Measurements from ENCODE around the gene GPR132.

DNA sequence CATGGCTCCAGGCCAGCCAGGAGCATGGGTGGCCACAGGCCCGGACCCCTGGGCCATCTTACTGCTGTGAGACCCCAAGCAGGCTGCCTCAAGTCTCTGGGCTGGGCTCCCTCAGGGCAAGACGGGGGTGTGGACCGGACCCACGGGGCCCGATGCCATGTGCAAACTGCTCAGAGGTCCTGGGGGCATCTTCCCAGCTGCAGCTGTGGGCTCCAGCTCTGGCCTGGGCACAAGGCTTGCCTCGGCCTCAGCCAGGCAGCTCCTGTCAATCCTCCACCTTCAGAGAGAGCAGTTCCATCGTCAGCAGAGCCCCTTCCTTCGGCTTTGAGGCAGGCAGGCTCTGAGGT, 12.4 kb upstream of the GPR132 start:
- TF ChIP-seq, protein P1, sequence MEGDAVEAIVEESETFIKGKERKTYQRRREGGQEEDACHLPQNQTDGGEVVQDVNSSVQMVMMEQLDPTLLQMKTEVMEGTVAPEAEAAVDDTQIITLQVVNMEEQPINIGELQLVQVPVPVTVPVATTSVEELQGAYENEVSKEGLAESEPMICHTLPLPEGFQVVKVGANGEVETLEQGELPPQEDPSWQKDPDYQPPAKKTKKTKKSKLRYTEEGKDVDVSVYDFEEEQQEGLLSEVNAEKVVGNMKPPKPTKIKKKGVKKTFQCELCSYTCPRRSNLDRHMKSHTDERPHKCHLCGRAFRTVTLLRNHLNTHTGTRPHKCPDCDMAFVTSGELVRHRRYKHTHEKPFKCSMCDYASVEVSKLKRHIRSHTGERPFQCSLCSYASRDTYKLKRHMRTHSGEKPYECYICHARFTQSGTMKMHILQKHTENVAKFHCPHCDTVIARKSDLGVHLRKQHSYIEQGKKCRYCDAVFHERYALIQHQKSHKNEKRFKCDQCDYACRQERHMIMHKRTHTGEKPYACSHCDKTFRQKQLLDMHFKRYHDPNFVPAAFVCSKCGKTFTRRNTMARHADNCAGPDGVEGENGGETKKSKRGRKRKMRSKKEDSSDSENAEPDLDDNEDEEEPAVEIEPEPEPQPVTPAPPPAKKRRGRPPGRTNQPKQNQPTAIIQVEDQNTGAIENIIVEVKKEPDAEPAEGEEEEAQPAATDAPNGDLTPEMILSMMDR (conservative IDR thresholded peaks at IDR 0.05; ENCODE audit: low read length): no peak
- TF ChIP-seq EZH2phosphoT487 (IDR thresholded peaks at IDR 0.05; ENCODE audit: borderline replicate concordance): no peak
